ENCODE results near the gene NHERF2.

The NHERF2 gene

DNA sequence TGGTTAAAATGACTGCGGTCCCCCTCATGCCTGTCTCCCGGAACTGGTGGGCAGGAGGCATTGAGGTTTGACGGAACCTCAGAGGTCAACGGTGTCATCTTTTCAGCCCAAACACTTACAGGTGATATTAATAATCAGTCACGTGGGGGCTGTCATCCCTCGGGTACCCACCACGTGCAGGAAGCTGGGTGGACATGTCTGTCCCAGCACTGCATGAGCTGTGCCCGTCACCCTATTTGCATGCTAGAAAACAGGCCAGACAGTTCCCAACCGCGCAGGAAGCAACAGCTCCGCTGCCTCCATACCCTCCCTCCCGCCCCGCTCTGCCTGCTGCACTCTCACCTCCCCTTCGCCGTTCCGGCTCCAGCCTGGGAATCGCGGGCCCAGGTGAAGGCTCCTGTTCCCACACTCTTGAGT, 35.6 kb upstream of the NHERF2 start:
- no peak for DNase-seq (ENCODE audit: low read depth)

DNA sequence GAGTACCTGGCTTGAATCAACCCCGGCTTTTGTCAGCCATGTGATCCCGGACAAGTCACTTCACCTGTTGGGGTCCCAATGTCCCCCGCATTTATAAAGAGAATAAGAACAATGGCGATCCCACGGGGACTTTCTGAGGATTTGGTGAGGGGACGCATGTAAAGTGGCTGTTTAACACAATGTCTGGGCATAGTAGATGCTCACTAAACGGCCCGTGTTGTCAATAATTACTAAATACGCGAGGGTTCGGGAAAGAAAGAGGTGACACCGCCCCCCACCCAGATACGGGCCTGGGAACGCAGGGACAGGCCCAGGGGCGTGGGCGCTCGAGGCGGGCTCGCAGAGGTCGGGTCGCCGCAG, 35.1 kb upstream of the NHERF2 start:
- DNase-seq (ENCODE audit: low read depth) = no peak

DNA sequence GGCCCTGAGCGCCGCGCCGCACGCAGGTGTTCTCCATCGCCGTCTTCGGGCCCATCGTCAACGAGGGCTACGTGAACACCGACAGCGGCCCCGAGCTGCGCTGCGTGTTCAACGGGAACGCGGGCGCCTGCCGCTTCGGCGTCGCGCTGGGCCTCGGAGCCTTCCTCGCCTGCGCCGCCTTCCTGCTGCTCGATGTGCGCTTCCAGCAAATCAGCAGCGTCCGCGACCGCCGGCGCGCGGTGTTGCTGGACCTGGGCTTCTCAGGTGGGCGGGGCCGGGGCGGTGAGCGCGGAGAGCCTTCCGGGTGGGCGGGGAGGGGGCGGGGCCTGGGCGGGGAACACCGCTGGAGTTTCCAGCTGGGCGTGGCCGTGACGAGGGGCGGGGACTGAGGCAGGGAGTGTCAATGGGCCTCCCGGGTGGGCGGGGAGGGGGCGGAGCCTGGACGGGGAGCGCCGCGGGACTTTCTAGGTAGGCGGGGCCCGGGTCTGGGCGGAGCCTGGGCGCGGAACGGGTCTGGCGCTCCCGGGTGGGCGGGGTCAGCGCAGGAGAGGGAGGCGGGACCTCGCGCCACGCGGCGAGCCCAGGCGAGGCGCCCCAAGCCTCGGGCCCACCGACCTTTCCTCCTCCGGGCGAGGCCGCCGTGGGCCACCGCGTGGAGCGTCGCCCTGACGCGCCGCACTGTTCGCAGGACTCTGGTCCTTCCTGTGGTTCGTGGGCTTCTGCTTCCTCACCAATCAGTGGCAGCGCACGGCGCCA, 34.6 kb upstream of the NHERF2 start:
- DNase-seq (ENCODE audit: low read depth) = peak; percentile 74

DNA sequence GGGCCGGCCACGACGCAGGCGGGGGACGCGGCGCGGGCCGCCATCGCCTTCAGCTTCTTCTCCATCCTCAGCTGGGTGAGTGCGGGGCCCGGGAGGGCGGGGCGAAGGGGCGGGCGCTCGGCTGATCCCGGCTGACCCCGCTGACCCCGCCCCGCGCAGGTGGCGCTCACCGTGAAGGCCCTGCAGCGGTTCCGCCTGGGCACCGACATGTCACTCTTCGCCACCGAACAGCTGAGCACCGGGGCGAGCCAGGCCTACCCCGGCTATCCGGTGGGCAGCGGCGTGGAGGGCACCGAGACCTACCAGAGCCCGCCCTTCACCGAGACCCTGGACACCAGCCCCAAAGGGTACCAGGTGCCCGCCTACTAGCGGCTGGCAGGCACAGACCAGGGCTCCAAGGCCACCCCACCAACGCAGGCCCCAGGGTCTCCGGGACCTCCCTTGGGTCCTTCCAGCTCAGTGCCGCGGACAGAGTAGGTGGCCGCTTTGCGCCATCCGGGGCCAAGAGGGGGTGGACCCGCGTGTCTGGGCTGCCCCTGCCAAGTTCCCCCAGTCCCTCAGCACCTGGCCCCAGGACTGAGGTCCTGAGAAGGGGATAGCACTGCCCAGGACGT, 33.9 kb upstream of the NHERF2 start:
- DNase-seq (ENCODE audit: low read depth) = no peak

DNA sequence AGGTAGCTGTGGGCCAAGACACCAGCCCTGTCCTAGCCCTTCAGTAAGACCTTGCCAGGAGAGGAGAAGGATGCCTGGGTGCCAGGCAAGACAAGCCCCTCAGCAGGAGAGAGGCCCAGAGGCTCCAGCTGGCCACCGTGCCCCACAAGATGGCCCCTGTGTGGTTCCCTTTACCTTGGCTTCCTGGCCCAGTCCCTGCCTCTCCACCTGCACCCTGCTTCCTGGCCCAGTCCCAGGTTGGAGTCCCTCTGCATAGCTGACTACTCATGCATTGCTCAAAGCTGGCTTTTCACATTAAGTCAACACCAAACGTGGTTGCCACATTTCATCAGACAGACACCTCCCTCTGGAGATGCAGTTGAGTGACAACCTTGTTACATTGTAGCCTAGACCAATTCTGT, 33.0 kb upstream of the NHERF2 start:
- no peak for DNase-seq (ENCODE audit: low read depth)

DNA sequence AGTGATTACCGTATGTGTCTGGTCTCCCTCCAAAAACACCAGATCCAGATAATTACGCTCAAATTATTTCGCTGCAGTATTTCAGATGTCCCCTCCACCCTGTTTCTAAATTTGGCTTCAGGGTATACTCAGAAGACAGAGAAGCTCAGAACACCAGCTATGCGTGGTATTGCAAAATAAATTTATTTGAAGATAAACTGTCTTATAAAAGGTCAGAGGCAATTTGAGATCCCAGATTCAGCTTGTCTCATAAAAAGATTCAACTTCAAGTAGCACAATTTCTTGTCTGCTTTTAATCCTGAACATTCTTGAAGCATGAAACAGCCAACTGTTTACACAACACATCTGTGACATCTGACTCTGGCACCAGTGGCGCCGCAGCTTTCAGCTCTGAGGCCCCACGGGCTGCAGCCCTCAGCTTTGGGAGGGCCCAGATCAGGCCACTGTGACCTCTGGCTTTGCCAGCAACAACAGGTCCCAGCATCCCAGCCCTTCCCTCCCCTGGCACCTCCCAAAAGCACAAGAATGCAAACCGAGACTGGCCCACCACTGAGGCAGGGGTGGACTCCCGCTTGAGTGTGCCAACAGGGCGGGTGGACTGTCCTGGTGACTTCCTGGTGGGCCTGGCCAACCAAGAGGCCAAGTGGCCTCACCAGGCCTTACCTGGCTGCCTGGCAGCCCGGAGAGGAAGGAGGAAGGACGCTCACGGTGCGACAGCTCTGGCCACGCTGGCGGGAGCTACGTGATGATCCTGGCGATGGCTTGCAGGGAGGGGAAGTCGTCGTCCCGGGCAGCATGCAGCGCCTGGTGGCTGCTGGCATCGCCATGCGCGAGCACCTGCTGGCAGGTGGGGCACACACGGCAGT, 29.0 kb upstream of the NHERF2 start:
- DNase-seq (ENCODE audit: low read depth) = no peak

DNA sequence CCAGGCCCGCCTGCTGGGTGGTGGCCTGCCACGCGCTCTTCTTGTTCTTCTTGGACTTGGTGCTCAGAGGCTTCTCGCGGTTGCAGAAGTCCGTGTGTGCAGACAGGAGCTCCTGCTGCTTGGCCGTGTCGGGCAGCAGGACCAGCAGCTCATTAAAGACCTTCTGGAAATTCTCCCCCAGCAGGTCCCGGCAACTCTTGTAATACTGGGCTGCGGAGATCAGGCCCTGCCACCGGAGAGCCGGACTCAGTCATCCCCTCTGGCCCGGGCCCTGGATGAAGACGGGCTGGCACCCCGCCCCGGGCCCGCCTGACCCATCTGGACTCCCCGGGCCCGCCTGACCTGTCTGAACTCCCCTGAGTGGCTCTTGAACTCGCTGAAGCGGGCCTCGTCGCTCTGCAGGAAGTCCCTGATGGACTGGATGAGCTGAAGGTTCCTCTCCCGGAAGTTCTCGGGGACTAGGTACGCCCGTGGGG, 28.3 kb upstream of the NHERF2 start:
- DNase-seq (ENCODE audit: low read depth) = no peak

DNA sequence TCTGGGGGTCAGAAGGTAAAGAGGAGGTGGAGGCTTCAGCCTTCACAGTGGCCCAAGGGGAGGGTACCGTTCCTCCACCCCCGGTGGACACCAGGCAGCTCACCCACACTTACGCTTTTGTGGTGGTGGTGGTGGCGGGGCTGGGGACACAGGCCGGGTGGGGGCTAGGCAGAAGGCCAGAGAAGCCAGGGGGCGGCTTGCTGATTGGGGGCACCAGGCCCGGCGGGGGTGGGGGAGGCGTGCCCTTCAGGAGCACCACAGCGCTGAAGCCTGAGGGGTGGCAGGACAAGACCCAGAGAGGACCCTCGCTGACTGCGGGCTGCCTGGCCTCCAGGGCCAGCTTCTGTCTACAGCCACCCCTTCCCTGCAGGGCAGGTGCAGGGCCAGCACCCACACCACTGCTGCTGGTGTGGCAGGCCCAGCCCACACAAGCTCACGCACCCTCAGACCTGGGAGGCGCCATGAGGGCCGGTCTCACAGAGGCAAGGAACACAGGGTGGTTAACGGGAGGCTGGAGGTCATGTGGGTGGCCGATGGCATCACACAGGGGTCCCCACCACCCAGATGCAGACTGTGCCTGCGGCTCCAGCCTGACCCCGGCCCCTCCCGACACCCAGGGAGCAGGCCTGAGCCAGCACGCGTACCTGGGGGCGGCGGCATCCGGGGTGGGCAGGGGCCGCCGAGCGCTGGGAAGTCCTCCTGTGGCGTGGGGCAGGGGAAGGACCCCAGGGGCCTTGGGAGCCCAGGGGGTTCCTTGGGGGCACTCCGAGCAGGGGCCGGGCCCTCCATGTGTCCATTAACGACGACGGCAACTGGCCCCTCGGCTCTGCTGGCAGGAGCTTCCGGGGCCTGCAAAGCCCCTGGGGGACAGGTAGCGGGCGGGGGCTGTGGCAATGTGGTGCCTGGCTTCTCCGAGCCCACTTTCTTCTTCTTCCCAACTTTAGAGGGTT, 27.6 kb upstream of the NHERF2 start:
- DNase-seq (ENCODE audit: low read depth) = no peak

DNA sequence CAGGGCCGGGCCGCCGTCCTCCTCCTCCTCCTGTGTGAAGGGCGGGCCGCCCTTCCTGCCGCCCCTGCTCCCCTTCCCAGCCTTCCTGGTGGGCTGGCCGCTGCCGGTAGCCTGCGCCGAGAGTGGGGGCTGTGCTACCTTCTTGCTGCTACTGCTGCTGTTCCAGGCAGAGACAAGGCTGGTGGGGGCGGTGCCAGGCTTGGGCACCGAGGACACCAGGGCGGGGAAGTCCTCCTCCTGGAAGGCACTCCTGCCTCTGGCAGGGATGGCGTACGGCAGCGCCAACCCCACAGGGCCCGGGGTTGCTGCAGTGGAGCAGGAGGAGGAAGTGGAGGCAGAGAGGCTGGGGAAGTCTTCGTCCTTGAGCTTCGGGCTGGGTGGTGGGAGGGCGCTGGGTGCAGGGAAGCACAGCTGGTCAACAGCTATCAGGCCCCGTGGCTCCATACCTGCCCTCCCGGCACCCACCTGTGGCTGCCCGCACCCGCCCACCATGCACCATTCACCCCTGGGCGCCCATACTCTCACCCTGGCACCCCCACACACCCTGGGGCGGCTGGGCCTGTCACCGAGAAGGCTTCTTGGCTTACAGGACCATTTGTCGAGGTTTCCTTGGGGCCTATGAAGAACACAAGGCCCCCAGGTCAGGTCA, 26.7 kb upstream of the NHERF2 start:
- no peak for DNase-seq (ENCODE audit: low read depth)

DNA sequence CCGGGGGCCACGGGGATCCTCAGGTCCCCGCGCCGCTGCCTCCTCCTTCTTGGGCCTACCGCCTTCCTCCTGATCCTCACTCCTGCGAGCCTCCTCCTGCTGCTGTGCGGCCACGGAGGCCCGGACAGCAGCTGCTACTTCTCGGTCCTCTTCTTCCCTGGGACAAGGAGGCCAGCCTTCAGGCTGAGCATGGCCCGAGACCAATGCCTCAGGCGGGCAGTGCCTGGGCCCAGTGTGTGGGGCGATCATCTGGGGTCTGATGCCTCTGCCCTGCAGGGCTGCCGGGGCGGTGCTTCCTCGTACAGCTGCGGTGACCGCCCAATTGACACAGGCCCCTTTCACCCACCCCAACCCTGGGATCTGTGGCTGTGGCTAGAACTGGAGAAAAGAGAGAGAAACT, 25.7 kb upstream of the NHERF2 start:
- no peak for DNase-seq (ENCODE audit: low read depth)

DNA sequence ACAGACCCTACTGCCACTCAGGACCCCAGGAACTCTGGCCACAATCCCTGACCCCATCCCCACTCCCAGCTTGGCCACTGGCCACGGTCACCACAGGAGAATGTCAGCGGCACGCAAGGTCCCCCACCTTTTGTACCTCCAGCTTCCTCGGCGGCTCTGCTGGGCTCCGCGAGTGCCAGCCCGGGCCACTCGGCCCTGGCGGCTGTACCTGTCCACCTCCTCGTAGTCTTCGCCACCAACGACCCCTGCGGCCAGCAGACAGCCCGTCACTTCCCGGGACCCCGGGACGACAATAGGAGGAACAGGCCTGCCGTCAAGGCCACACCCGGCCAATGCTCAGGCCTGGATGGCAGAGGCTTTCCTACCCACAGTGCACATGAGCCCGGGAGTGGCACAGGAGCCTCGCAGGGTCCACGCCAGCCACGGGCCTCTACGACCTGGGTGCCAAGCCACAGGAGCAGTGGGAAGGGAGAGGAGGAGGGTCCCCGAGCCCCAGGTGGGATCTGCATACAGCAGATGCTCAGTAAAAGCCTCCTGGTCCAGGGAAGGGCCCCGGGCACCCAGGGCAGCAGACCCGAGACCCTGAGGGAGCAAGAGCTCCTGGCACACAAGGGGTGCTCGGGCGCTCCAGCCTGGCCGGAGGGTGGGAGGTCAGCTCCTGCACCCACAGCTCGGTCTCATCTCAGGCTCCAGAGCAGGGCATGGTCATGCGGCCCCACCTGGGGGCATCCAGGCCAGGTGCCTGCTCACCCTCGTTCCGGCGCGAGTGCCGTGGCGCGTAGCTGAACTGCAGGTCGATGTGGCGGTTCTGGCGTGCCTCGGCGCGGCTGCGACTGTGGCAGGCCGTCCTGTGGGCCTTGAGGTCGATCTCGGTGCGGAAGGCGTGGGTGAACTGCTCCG, 25.0 kb upstream of the NHERF2 start:
- no peak for DNase-seq (ENCODE audit: low read depth)

DNA sequence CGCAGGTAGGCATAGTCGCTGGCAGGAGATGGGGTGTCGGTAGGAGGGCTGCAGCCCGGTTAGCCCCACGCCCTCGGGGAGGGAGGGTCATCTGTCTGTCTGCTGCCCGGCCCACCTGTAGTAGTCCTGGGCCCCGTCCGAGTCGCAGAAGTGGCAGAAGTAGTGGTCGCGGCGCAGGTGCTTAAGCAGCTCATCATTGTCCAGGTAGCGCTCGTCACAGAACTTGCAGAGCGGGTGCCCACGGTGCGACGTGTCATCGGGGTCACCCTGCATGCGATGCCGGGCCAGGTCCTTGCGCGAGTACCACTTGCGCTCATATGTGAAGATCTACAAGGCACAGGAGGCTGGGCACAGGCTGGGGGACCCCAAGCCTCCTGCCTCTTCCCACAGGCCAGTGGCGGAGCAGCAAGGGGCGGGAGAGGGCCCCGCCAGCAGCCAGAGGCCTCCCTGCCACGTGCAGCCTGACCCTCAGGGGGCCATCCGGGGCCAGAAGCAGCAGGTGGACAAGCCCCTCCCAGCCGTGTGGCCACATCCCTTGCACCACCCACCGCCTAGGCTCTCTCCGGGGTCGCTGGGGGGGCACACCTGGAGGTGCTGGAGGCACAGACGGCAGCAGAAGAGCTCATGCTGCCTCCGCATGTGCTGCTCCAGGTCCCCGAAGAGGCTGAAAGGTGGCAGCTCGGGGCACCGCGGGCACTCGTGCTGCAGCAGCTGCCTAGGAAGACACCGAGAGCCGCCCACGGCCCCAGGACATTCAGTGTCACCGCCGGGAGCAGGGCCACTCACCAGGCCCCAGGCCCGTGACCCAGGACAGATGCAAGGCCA, 24.1 kb upstream of the NHERF2 start:
- no peak for DNase-seq (ENCODE audit: low read depth)

DNA sequence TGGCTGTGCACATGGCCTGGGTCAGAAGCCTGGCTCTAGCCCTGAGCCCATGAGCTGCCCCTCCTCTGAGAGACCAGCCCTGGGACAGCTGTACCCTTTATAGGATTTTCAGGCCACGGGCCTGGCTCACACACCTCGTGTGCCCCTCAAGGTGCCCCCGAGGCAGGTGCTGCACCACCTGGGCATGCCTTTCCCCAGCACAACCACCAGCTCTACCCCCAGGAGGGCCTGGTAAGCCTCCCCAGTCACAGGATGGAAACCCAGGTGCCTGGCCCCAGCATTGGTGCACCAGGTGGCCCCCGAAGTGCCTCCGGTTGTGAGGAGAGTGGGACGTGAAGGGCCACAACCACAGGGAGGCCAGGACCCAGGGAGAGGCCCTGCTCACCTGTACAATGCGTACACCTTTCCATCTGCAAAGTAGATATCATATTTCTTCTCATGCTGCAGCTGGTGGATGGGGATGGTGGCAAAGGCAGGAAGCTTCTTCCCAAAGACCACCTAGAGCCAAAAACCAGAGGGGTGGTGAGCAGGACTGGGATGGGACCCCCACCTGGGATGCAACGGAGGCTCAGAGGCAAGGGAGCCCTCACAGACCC, 23.4 kb upstream of the NHERF2 start:
- no peak for DNase-seq (ENCODE audit: low read depth)

DNA sequence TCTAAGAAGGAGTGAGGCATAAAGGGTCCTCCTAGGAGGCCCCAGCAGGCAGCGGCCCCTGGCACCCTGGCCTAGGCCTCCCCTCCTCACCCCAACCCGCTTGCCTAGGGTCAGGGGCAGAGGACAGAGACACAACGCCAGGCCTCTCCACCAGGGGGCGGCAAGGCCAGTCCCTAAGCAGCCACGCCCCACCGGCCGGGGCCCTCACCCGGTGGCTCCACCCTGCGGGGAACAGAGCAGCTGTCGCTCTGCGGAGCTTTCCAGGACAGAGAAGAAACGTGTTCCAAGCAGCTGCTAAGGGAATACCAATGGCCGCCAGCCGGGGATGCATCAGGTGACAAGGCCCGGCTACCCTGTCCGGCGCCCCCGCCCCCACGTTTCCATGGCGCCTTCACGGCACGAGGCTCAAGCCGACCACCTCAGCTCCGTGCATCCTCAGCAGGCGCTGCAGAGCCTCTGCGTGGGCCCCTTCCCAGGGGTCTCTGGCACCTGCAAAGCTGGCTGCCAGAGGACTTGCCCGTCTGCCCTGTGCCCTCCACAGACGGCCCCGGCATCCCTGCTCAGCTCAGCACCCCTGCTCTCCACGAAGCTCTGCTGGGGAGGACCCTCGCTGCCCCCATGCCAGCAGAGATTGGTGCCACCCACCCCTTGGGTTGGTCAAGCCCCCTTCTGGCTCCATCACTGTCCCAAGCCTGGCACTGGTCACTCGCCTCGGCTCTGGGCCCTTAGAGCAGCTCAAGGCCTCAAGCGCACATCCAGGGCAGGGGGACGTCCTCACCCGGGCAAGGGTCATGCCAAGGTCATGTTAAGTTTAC, 22.7 kb upstream of the NHERF2 start:
- no peak for DNase-seq (ENCODE audit: low read depth)

DNA sequence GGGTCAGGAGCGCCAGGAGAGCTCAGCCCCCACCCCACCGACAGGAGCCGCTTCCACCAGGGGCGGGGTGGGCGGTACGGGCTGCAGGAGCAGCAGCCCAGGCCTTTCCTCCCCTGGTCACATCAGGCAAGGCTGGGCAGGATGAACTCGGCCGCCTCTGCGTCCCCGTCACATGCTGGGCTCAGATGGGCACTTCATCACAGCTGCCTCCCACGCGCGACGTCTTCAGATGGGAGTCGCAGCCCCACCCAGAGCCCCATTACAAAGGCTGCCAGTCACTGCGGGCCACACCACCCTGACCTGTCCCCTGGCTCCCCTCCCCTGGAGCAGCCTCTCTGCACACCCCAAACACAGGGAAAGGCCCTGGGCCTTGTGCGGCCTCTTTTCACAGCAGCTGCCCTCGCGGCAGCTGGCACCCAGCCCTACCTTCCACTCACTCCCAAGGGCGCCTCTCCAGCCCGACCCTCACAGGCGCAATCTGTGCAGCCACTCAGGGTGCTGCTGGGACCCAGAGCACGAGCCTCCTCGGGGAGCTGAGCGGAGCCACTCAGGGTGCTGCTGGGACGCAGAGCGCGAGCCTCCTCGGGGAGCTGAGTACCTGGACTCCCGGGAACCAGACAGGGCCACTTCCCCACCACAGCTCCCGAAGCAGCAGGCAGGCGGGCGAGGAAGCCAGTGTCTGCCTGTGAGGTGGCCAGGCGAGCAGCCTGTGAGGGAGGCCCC, 21.7 kb upstream of the NHERF2 start:
- DNase-seq (ENCODE audit: low read depth) = no peak

DNA sequence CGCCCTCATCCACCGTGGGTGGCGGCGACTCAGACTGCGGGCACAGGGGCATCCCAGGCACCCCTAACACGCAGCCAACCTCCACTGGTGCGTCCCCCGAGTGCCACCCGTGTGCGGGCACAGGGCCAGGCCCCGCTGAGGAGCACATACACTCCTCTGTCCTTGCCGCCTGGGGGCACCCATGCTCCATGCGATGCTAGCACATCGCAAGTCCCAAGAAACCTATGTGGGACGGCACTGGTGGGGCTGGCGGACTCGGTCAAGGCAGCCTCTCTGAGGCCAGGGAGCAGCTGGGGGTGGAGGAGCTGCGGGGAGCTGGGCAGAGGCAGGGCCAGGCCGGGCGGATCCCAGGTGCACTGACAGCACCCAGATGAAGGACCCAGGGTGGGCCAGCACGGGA, 21.1 kb upstream of the NHERF2 start:
- no peak for DNase-seq (ENCODE audit: low read depth)

DNA sequence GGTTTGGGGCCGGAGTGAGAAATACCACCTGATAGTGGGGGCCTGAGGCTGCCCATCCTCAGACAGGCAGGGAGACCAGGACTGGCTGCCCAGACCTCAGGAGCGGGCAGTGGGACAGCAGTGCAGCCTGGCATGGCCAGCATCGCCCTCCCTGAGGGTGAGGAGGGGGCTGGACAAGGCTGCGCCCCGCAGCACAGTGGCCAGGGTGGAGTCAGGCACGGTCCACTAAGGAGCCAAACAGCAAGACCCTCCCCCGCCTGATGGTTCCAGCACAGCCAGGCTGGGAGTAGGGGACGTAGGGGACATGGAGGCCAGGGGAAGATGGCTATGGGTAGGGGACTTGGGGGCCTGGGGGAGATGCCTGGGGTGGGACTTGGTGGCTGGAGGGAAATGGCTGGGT, 20.4 kb upstream of the NHERF2 start:
- DNase-seq (ENCODE audit: low read depth) = no peak

All from CMK (cell line).